HCT116 (cell line): ENCODE results near the gene MCRIP1. TPM values are rescaled to one million over a fixed set of nuclear protein-coding genes. Genes with fewer than 3 reads are reported as not detected.

Experiments used
- ATAC-seq: fragments of 200-7000 bp; cut with Tn5 transposase; 2 replicates; pipeline ENCODE4 v1.9.1; 2020; ENCODE audit warnings: mild to moderate bottlenecking, moderate library complexity
- BruUV-seq: library from RNA; stranded (reverse); fragments of 400-500 nt; replicated peaks from 2 replicates; lab custom pipeline; 2021; lab: Mats Ljungman, UMichigan
- CTCF ChIA-PET: fragments of 300-600 bp; sonication (Branson Sonifier 250); formaldehyde crosslinking; loops from one replicate; lab custom pipeline; 2021; ENCODE audit warnings: antibody characterized with exemption; lab: Charles Lee
- POLR2A ChIA-PET: fragments of 300-600, 350-600 bp; sonication (Branson Sonifier 250); formaldehyde crosslinking; loops from one replicate; lab custom pipeline; 2021; ENCODE audit warnings: antibody characterized with exemption; lab: Charles Lee
- RAD21 ChIA-PET, 2 experiments: fragments of 300-600 bp; sonication (Branson Sonifier 250); formaldehyde crosslinking; loops; one replicate each; lab custom pipeline; 2023; ENCODE audit warnings: low total read pairs in 2 of 2; ENCODE audit not compliant: uncharacterized antibody in 2 of 2, unreplicated experiment in 2 of 2, low non-redundant PET in 1 of 2; lab: Charles Lee
- DNase-seq: peaks from one replicate; pipeline ENCODE4 v3.0.0-alpha.2; 2010; ENCODE audit warnings: low read depth, low spot score
- H2AFZ ChIP-seq: fragments of 200-600 bp; shearing (Covaris generic), sonication (generic); 2 replicates; pipeline ENCODE4 v1.6.1; 2017; ENCODE audit warnings: low read depth, mixed run types, mixed read lengths, antibody characterized with exemption, low read length; ENCODE audit not compliant: poor library complexity, severe bottlenecking
- H3K27ac ChIP-seq: 2 replicates; pipeline ENCODE4 v1.5.1; 2012; ENCODE audit warnings: low read depth, low read length
- H3K27me3 ChIP-seq: fragments of 200-600 bp; sonication (generic); 2 replicates; pipeline ENCODE4 v1.6.1; 2016; ENCODE audit warnings: mixed run types, low read length, mixed read lengths; ENCODE audit not compliant: insufficient read depth
- H3K36me3 ChIP-seq, 2 experiments: fragments of 200-500 bp in 1 of 2; fragments of 200-600 bp in 1 of 2; sonication (Bioruptor generic) in 1 of 2; sonication (generic) in 1 of 2; 2 replicates each; pipeline versions ENCODE4 v1.5.1 to v1.6.1; 2014 to 2016; ENCODE audit warnings: low read length in 2 of 2, inconsistent platforms in 1 of 2, mixed read lengths in 1 of 2, mixed run types in 1 of 2; ENCODE audit not compliant: insufficient read depth in 2 of 2, control insufficient read depth in 1 of 2
- H3K4me1 ChIP-seq, 2 experiments: fragments of 200-600 bp in 1 of 2; sonication (generic) in 1 of 2; 2 replicates each; pipeline versions ENCODE4 v1.5.1 to v1.6.1; 2012 to 2017; ENCODE audit warnings: low read length in 2 of 2, inconsistent platforms in 1 of 2, mild to moderate bottlenecking in 1 of 2, mixed read lengths in 1 of 2, mixed run types in 1 of 2, moderate library complexity in 1 of 2; ENCODE audit not compliant: insufficient read depth in 2 of 2, control insufficient read depth in 1 of 2
- H3K4me2 ChIP-seq: fragments of 200-600 bp; sonication (generic); 2 replicates; pipeline ENCODE4 v1.6.1; 2017; ENCODE audit warnings: mixed run types, low read length, mixed read lengths
- H3K4me3 ChIP-seq, 2 experiments: fragments of 200-600 bp in 1 of 2; sonication (generic) in 1 of 2; replicated peaks in 1 of 2; 2 replicates each; pipeline ENCODE4 v1.5.1; 2011 to 2016; ENCODE audit warnings: low read length in 2 of 2, control low read depth in 1 of 2, low read depth in 1 of 2, mild to moderate bottlenecking in 1 of 2, mixed read lengths in 1 of 2, mixed run types in 1 of 2
- H3K79me2 ChIP-seq: fragments of 200-600 bp; sonication (generic); 2 replicates; pipeline ENCODE4 v1.6.1; 2017; ENCODE audit warnings: mild to moderate bottlenecking, mixed run types, low read length, moderate library complexity, mixed read lengths; ENCODE audit not compliant: insufficient read depth
- H3K9ac ChIP-seq: fragments of 200-600 bp; sonication (generic); 2 replicates; pipeline ENCODE4 v1.6.1; 2016; ENCODE audit warnings: low read length, mixed read lengths
- H3K9me2 ChIP-seq: fragments of 200-600 bp; sonication (generic), shearing (Covaris generic); 2 replicates; pipeline ENCODE4 v1.6.1; 2017; ENCODE audit warnings: mixed run types, mild to moderate bottlenecking, moderate library complexity; ENCODE audit not compliant: insufficient read depth
- H3K9me3 ChIP-seq, 2 experiments: fragments of 200-500 bp in 1 of 2; fragments of 200-600 bp in 1 of 2; sonication (Bioruptor generic) in 1 of 2; sonication (generic) in 1 of 2; 2 replicates each; pipeline ENCODE4 v1.6.1; 2014 to 2017; ENCODE audit warnings: low read length in 2 of 2, mixed read lengths in 2 of 2, inconsistent platforms in 1 of 2, low read depth in 1 of 2, mild to moderate bottlenecking in 1 of 2, mixed run types in 1 of 2, moderate library complexity in 1 of 2; ENCODE audit not compliant: control insufficient read depth in 1 of 2, insufficient read depth in 1 of 2
- H4K20me1 ChIP-seq: fragments of 200-600 bp; sonication (generic), shearing (Covaris generic); 2 replicates; pipeline ENCODE4 v1.6.1; 2017; ENCODE audit warnings: mixed run types, mild to moderate bottlenecking, moderate library complexity; ENCODE audit not compliant: insufficient read depth
- CBX3 ChIP-seq: IDR thresholded peaks from 2 replicates; pipeline ENCODE4 v1.6.1; 2012; ENCODE audit warnings: low read depth
- CEBPB ChIP-seq: IDR thresholded peaks from 2 replicates; pipeline ENCODE4 v1.6.1; 2012; ENCODE audit warnings: low read depth
- CTCF ChIP-seq, 3 experiments: fragments of 200-600 bp in 1 of 3; sonication (generic) in 1 of 3; IDR thresholded peaks in 2 of 3; conservative IDR thresholded peaks in 1 of 3; 2 replicates each; pipeline ENCODE4 v1.5.1; 2012 to 2017; ENCODE audit warnings: low read depth in 2 of 3, low read length in 2 of 3, antibody characterized with exemption in 1 of 3, borderline replicate concordance in 1 of 3, control low read depth in 1 of 3, mild to moderate bottlenecking in 1 of 3, mixed read lengths in 1 of 3, mixed run types in 1 of 3, moderate library complexity in 1 of 3; ENCODE audit not compliant: insufficient read depth in 1 of 3
- EGR1 ChIP-seq: IDR thresholded peaks from 2 replicates; pipeline ENCODE4 v1.6.1; 2012; ENCODE audit warnings: low read depth
- ELF1 ChIP-seq: IDR thresholded peaks from 2 replicates; pipeline ENCODE4 v1.6.1; 2012; ENCODE audit warnings: low read depth, borderline replicate concordance
- EZH2phosphoT487 ChIP-seq: fragments of 200-600 bp; IDR thresholded peaks from 2 replicates; pipeline ENCODE4 v1.6.1; 2018; ENCODE audit warnings: antibody characterized with exemption, borderline replicate concordance
- FOSL1 ChIP-seq: IDR thresholded peaks from 2 replicates; pipeline ENCODE4 v1.6.1; 2012; ENCODE audit warnings: low read depth
- JUND ChIP-seq: IDR thresholded peaks from 2 replicates; pipeline ENCODE4 v1.6.1; 2012
- RAD21 ChIP-seq: IDR thresholded peaks from 2 replicates; pipeline ENCODE4 v1.6.1; 2012; ENCODE audit warnings: low read depth, mild to moderate bottlenecking
- SRF ChIP-seq: IDR thresholded peaks from 2 replicates; pipeline ENCODE4 v1.6.1; 2012; ENCODE audit warnings: low read depth
- TCF7L2 ChIP-seq: IDR thresholded peaks from 2 replicates; pipeline ENCODE4 v1.7.0; 2011; ENCODE audit warnings: borderline replicate concordance, inconsistent platforms; ENCODE audit not compliant: insufficient read depth, insufficient read length; ENCODE audit errors: extremely low read depth
- intact Hi-C: fragments of 100-400 bp; cut with micrococcal nuclease; formaldehyde crosslinking; loops from 2 replicates; pipeline ENCODE4 v1.10.0; 2022
- total RNA-seq: library from RNA; stranded (reverse); gene quantifications from one replicate; pipeline ENCODE4 v1.2.1, GENCODE V29; 2021; ENCODE audit not compliant: unreplicated experiment
- TF ChIP-seq, protein P1 (sequence below): IDR thresholded peaks from 2 replicates; pipeline ENCODE4 v1.6.1; 2011; ENCODE audit warnings: mild to moderate bottlenecking, low read length, moderate library complexity; ENCODE audit not compliant: insufficient replicate concordance; ENCODE audit errors: extremely low read depth
- TF ChIP-seq, protein P2 (sequence below): IDR thresholded peaks from 2 replicates; pipeline ENCODE4 v1.6.1; 2012; ENCODE audit warnings: low read depth

The MCRIP1 gene
- total RNA-seq, 1 experiment from 2014 or later: 59.2 TPM

DNA sequence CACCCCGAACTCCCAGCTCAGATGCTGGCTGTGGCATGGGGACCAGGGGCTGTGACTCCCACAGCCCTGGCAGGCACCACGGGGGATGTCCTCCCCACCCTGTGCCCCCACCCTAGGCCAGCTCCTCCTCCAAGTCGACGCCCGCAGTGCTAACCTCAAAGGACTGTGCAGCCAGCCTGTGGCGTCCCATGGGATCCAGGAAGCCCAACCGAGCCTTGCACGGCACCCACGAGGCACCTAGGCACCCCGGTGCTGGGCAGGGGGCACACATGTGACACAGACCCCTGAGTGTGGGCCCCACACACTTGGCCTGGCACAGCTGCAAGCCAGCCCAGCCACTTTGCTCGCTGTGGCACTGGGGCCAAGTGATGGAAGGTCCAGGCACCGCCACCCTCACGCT is 25.3 kb downstream of the MCRIP1 start:
- H2AFZ ChIP-seq: no peak overlapping the region
- no peaks in the 10 kb centered on the region for H3K36me3 ChIP-seq
- no peak for DNase-seq
- H3K4me3 ChIP-seq: no peak overlapping the region
- RAD21 ChIA-PET: no interaction called here
- TF ChIP-seq CBX3 (no peak), SRF (no peak), EZH2phosphoT487 (no peak), RAD21 (no peak), JUND (no peak), TCF7L2 (no peak), CEBPB (no peak), CTCF (IDR thresholded peaks at IDR 0.05 in 2 of 3, conservative IDR thresholded peaks at IDR 0.05 in 1 of 3; ENCODE audit: borderline replicate concordance in 1 of 3, insufficient read depth in 1 of 3, low read depth in 2 of 3, low read length in 2 of 3) (no peak), ELF1 (no peak), FOSL1 (no peak), EGR1 (no peak)
- TF ChIP-seq, protein P1, sequence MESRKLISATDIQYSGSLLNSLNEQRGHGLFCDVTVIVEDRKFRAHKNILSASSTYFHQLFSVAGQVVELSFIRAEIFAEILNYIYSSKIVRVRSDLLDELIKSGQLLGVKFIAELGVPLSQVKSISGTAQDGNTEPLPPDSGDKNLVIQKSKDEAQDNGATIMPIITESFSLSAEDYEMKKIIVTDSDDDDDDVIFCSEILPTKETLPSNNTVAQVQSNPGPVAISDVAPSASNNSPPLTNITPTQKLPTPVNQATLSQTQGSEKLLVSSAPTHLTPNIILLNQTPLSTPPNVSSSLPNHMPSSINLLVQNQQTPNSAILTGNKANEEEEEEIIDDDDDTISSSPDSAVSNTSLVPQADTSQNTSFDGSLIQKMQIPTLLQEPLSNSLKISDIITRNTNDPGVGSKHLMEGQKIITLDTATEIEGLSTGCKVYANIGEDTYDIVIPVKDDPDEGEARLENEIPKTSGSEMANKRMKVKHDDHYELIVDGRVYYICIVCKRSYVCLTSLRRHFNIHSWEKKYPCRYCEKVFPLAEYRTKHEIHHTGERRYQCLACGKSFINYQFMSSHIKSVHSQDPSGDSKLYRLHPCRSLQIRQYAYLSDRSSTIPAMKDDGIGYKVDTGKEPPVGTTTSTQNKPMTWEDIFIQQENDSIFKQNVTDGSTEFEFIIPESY: no peak
- TF ChIP-seq, protein P2, sequence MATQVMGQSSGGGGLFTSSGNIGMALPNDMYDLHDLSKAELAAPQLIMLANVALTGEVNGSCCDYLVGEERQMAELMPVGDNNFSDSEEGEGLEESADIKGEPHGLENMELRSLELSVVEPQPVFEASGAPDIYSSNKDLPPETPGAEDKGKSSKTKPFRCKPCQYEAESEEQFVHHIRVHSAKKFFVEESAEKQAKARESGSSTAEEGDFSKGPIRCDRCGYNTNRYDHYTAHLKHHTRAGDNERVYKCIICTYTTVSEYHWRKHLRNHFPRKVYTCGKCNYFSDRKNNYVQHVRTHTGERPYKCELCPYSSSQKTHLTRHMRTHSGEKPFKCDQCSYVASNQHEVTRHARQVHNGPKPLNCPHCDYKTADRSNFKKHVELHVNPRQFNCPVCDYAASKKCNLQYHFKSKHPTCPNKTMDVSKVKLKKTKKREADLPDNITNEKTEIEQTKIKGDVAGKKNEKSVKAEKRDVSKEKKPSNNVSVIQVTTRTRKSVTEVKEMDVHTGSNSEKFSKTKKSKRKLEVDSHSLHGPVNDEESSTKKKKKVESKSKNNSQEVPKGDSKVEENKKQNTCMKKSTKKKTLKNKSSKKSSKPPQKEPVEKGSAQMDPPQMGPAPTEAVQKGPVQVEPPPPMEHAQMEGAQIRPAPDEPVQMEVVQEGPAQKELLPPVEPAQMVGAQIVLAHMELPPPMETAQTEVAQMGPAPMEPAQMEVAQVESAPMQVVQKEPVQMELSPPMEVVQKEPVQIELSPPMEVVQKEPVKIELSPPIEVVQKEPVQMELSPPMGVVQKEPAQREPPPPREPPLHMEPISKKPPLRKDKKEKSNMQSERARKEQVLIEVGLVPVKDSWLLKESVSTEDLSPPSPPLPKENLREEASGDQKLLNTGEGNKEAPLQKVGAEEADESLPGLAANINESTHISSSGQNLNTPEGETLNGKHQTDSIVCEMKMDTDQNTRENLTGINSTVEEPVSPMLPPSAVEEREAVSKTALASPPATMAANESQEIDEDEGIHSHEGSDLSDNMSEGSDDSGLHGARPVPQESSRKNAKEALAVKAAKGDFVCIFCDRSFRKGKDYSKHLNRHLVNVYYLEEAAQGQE: no peak
- H3K27me3 ChIP-seq: peaks cover 13% of the 10 kb centered on the region; the same call in 1 of the 2 replicates
- H3K4me1 ChIP-seq: peaks cover 0 to 6% of the 10 kb centered on the region in 2 experiments; a peak in 2 of 4 replicates
- no peak overlapping the region for H3K4me2 ChIP-seq
- no peaks in the 10 kb centered on the region for H3K9me2 ChIP-seq
- no peaks in the 10 kb centered on the region for H3K9me3 ChIP-seq
- CTCF ChIA-PET: interaction anchor here (1.2 kb wide), 1 partner anchor 14 kb away, joined by 8 read pairs; no protein-coding TSS in a partner anchor
- no peak overlapping the region for H3K9ac ChIP-seq
- intact Hi-C loops: no loop called here
- no peak overlapping the region for H3K27ac ChIP-seq
- no peaks in the 10 kb centered on the region for H3K79me2 ChIP-seq
- H4K20me1 ChIP-seq: no peaks in the 10 kb centered on the region
- POLR2A ChIA-PET: interaction anchor here (1.6 kb wide), 1 partner anchor 14 kb away, joined by 5 read pairs; no protein-coding TSS in a partner anchor
- no TSS peak for BruUV-seq
- no peak for ATAC-seq
